NB4 (cell line): ENCODE data around the gene MEGF11.

Experiments used
- CTCF ChIP-seq: IDR thresholded peaks from one replicate; pipeline ENCODE4 v1.5.1; 2012; ENCODE audit warnings: low read depth, low read length
- MYC ChIP-seq: IDR thresholded peaks from 2 replicates; pipeline ENCODE4 v1.6.1; 2011; ENCODE audit warnings: low read depth, low read length
- POLR2A ChIP-seq: IDR thresholded peaks from 2 replicates; pipeline ENCODE4 v1.6.1; 2011; ENCODE audit warnings: mild to moderate bottlenecking; ENCODE audit not compliant: insufficient read length; ENCODE audit errors: extremely low read depth
- TF ChIP-seq, protein P1 (sequence below): IDR thresholded peaks from 2 replicates; pipeline ENCODE4 v1.6.1; 2011; ENCODE audit warnings: low read depth, low read length

- TF ChIP-seq POLR2A (no peak), CTCF (no peak), MYC (no peak)
- TF ChIP-seq, protein P1, sequence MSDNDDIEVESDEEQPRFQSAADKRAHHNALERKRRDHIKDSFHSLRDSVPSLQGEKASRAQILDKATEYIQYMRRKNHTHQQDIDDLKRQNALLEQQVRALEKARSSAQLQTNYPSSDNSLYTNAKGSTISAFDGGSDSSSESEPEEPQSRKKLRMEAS: no peak
These were observed 83.9 kb downstream of the MEGF11 start for GRCh38 chr15:66169625-66170024.
